ENCODE results near the gene UBE2G2. TPM values are rescaled to one million over a fixed set of nuclear protein-coding genes. Genes with fewer than 3 reads are reported as not detected.

Gene UBE2G2
- total and polyA plus RNA-seq, 7 donors: 21.6 to 101 (median 51.5) TPM

DNA sequence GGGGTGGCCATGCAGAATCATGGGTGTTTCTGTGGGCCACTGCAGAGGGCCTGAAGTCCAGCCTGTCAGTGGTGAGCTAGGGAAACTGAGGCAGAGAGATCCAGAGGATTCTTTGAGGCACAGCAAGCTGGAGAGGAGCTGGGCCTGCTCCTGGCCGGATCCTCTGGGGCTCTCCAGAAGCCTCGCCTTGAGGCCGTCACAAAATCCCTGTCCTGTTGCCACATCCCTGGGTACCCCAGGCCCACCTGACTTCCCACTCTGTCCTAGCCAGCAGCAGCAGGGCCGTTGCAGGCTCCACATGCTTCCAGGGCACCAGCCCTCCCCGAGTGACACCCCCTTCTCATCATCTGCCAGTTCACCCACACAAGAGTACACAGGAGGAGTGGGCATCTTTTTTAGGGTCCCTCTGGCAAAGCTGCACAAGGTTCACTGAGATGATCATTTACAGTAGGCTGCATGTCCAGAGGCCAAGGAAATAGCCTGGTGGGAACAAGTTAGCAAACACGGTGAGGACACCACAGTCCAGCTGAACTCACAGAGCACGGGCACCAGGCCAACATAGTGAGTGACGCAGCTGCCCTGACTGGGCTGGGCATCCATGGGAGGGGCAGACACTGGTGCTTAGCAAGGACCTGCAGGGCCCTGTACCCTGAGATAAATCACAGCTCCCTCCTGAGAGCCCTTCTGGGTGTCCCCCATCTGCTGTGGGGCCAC lies 65.2 kb downstream of the UBE2G2 start:
- Histone ChIP-seq H3K4me1 (no peaks in the 10 kb centered on the region), H3K36me3 (no peaks in the 10 kb centered on the region), H3K27ac (no peak overlapping the region), H3K9me3 (peaks cover 8 to 24% (median 21%) of the 10 kb centered on the region in 4 donors), H3K4me3 (no peak overlapping the region), H3K27me3 (peaks cover 0 to 5% (median 0%) of the 10 kb centered on the region in 3 donors)
- 54 to 87% methylated on average over 8 of the region's 8 CpGs for WGBS, 2 donors
- TF ChIP-seq, protein P1, sequence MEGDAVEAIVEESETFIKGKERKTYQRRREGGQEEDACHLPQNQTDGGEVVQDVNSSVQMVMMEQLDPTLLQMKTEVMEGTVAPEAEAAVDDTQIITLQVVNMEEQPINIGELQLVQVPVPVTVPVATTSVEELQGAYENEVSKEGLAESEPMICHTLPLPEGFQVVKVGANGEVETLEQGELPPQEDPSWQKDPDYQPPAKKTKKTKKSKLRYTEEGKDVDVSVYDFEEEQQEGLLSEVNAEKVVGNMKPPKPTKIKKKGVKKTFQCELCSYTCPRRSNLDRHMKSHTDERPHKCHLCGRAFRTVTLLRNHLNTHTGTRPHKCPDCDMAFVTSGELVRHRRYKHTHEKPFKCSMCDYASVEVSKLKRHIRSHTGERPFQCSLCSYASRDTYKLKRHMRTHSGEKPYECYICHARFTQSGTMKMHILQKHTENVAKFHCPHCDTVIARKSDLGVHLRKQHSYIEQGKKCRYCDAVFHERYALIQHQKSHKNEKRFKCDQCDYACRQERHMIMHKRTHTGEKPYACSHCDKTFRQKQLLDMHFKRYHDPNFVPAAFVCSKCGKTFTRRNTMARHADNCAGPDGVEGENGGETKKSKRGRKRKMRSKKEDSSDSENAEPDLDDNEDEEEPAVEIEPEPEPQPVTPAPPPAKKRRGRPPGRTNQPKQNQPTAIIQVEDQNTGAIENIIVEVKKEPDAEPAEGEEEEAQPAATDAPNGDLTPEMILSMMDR (IDR thresholded peaks at IDR 0.05): no peak
- TF ChIP-seq EP300 (IDR thresholded peaks at IDR 0.05) (no peak), POLR2AphosphoS5 (IDR thresholded peaks at IDR 0.05) (no peak), POLR2A (IDR thresholded peaks at IDR 0.05) (no peak)
- intact Hi-C loops (cut with DNase I): no loop called here
- DNase-seq: no peak

DNA sequence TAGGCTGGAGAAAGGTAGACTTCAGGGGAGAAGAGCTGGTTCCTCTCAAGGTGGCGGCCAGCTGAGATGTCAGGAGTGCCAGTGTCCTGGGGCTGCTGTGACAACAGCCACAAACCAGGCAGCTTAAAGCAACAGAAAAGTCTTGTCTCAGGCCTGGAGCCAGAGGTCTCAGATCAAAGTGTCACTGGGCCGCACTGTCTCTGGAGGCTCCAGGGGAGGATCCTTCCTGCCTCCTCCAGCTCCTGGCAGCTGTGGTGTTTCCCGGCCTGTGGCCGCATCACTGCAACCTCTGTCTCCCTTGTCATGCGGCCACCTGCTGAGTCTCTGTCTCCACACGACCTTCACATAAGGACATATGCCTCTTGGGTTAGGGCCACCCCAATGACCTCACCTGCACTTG lies 65.8 kb downstream of the UBE2G2 start:
- Histone ChIP-seq H3K27me3 (peaks cover 0 to 5% (median 0%) of the 10 kb centered on the region in 3 donors), H3K9me3 (peaks cover 8 to 24% (median 21%) of the 10 kb centered on the region in 4 donors), H3K36me3 (no peaks in the 10 kb centered on the region), H3K4me1 (no peaks in the 10 kb centered on the region), H3K4me3 (no peak overlapping the region), H3K27ac (no peak overlapping the region)
- WGBS, 2 donors: 80 to 83% methylated on average over 6 of the region's 6 CpGs
- intact Hi-C loops (cut with DNase I): no loop called here
- TF ChIP-seq POLR2AphosphoS5 (IDR thresholded peaks at IDR 0.05) (no peak), POLR2A (IDR thresholded peaks at IDR 0.05) (no peak), EP300 (IDR thresholded peaks at IDR 0.05) (no peak)
- TF ChIP-seq, protein P1 (IDR thresholded peaks at IDR 0.05): no peak
- no peak for DNase-seq

DNA sequence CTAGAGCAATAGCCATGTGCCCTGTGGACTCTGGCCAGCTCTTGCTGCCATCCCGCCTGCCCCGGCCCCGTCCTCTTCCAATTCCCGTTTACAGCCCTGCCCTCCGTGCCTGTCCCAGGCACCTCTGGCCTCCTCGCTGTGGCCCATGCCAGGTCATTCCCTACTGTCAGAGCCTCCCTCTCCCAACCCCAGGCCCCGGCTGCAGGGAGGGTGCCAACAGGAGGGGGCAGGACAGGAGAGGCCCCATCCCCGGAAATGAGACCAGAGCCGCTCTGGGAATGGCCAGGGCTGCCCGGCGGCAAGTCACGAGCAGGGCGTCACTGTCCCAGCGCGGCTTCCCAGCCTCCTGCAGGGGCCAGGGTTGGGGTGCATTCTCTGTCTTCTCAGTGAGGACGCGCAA lies 66.8 kb downstream of the UBE2G2 start:
- 88 to 94% methylated on average over 17 of the region's 17 CpGs for WGBS, 2 donors

DNA sequence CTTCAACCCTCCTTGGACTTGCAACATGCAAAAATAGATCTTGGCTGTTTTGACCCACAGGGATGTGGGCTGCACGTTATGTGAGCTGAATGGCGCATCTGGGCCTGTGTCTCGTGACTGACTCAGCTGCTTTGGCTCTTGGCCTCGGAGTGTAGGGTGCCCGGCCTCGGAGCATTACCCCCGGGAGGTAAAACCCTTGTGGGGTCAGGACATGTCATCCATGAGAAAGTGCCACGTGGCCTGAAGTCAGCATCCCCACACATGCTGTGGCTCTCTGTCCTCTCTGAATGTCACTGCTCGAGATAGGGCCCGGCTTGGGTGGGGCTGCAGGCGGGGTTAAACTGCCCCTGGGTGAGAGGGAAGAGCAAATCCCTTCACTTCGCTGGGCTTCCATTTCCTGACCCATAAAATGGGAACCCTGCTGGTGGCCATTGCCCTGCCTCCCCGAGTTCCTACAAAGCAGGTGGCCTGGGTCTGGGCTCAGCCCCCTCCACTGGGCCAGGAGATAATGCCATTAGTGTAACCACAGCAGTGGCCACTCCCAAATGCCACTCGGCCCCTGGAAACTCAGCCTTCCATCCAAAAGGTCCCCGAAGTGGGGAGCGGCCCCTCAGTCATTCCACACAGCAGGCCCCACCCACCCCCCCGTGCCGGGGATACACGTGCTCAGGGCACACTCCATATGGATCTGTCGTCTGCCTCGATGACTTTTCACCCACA lies 67.4 kb downstream of the UBE2G2 start:
- intact Hi-C loops (cut with DNase I): no loop called here
- Histone ChIP-seq H3K9me3 (peaks cover 8 to 23% (median 17%) of the 10 kb centered on the region in 4 donors), H3K27me3 (peaks cover 0 to 10% (median 0%) of the 10 kb centered on the region in 3 donors), H3K4me3 (no peak overlapping the region), H3K36me3 (no peaks in the 10 kb centered on the region), H3K4me1 (no peaks in the 10 kb centered on the region), H3K27ac (no peak overlapping the region)
- whole genome bisulfite sequencing, 2 donors: 71 to 85% methylated on average over 21 of the region's 21 CpGs
- DNase-seq: no peak
- TF ChIP-seq POLR2A (IDR thresholded peaks at IDR 0.05) (no peak), EP300 (IDR thresholded peaks at IDR 0.05) (no peak)

More for the DNA sequence above, 66.8 kb downstream of the UBE2G2 start:
- Histone ChIP-seq H3K4me1 (no peaks in the 10 kb centered on the region), H3K4me3 (no peak overlapping the region), H3K9me3 (peaks cover 8 to 24% (median 20%) of the 10 kb centered on the region in 4 donors), H3K27me3 (peaks cover 0 to 5% (median 0%) of the 10 kb centered on the region in 3 donors), H3K36me3 (no peaks in the 10 kb centered on the region), H3K27ac (no peak overlapping the region)
- intact Hi-C loops (cut with DNase I): no loop called here
- no peak for DNase-seq
- no peak for TF ChIP-seq POLR2AphosphoS5 (IDR thresholded peaks at IDR 0.05)
- no peak for TF ChIP-seq EP300 (IDR thresholded peaks at IDR 0.05)
- no peak for TF ChIP-seq POLR2A (IDR thresholded peaks at IDR 0.05)
- TF ChIP-seq, protein P1 (IDR thresholded peaks at IDR 0.05): no peak

DNA sequence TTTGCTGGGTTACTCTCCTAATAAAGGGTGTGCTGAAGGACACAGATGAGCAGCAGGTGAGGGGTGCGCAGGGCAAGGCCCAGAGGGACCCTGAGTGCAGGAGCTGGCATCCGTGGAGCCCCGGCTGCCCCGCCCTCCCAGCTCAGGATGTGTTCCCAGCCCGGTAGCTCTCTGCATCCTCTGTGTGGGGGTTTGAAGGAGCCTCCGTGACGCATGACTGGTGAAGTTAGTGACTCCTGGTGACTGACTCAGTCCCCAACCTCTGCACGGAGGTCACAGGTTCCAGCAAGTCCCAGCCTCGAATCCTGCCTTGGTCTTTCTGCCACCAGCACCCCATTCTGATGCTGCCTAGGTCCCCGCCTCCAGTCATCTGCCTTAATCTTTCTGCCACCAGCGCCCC lies 68.7 kb downstream of the UBE2G2 start:
- H3K4me3 ChIP-seq: no peak overlapping the region
- H3K36me3 ChIP-seq: no peaks in the 10 kb centered on the region
- H3K27ac ChIP-seq: no peak overlapping the region
- 83 to 86% methylated on average over 11 of the region's 11 CpGs for WGBS, 2 donors
- DNase-seq: no peak
- peaks cover 4 to 13% (median 10%) of the 10 kb centered on the region in 4 donors for H3K9me3 ChIP-seq
- no peak for TF ChIP-seq EP300 (IDR thresholded peaks at IDR 0.05)
- TF ChIP-seq POLR2A (IDR thresholded peaks at IDR 0.05): no peak
- no peak for TF ChIP-seq POLR2AphosphoS5 (IDR thresholded peaks at IDR 0.05)
- TF ChIP-seq, protein P1 (IDR thresholded peaks at IDR 0.05): no peak
- H3K27me3 ChIP-seq: peaks cover 0 to 13% (median 3%) of the 10 kb centered on the region in 3 donors
- intact Hi-C loops (cut with DNase I): no loop called here
- no peaks in the 10 kb centered on the region for H3K4me1 ChIP-seq
